IPS-20b (cell line): ENCODE results near the gene ACVR2B.

Experiments used
- H3K27ac ChIP-seq: one replicate; pipeline ENCODE4 v1.5.1; 2013; ENCODE audit warnings: low read length
- H3K27me3 ChIP-seq: 2 replicates; pipeline ENCODE4 v1.6.1; 2013; ENCODE audit warnings: mild to moderate bottlenecking, low read length, inconsistent platforms; ENCODE audit not compliant: insufficient read depth
- H3K36me3 ChIP-seq: 2 replicates; pipeline ENCODE4 v1.6.1; 2013; ENCODE audit warnings: low read depth, mild to moderate bottlenecking, inconsistent platforms, low read length, moderate library complexity; ENCODE audit not compliant: insufficient read depth
- H3K4me1 ChIP-seq: 2 replicates; pipeline ENCODE4 v1.6.1; 2013; ENCODE audit warnings: mild to moderate bottlenecking, control low read depth, inconsistent platforms, low read length, moderate library complexity; ENCODE audit not compliant: insufficient read depth
- H3K4me3 ChIP-seq: 2 replicates; pipeline ENCODE4 v1.5.1; 2013; ENCODE audit warnings: mild to moderate bottlenecking, low read length, inconsistent platforms
- H3K9ac ChIP-seq: 2 replicates; pipeline ENCODE4 v1.6.1; 2013; ENCODE audit warnings: low read depth, mild to moderate bottlenecking, inconsistent platforms, low read length, moderate library complexity
- H3K9me3 ChIP-seq: 2 replicates; pipeline ENCODE4 v1.6.1; 2013; ENCODE audit warnings: mild to moderate bottlenecking, low read depth, low read length, inconsistent platforms; ENCODE audit not compliant: insufficient read depth

The ACVR2B gene

GRCh38 chr3:38477057-38477820 lies 23.5 kb downstream of the ACVR2B start:
- no peak overlapping the region for H3K27ac ChIP-seq
- H3K27me3 ChIP-seq, result no peaks in the 10 kb centered on the region
- H3K4me3 ChIP-seq, result no peak overlapping the region
- H3K36me3 ChIP-seq, result peaks cover 39% of the 10 kb centered on the region
- H3K9me3 ChIP-seq, result no peaks in the 10 kb centered on the region
- H3K4me1 ChIP-seq, result no peaks in the 10 kb centered on the region
- no peak overlapping the region for H3K9ac ChIP-seq

GRCh38 chr3:38477839-38478450 lies 24.3 kb downstream of the ACVR2B start:
- Histone ChIP-seq H3K4me3 (no peak overlapping the region), H3K36me3 (peaks cover 46% of the 10 kb centered on the region)

GRCh38 chr3:38478901-38479300 lies 25.2 kb downstream of the ACVR2B start:
- no peaks in the 10 kb centered on the region for H3K4me1 ChIP-seq
- H3K4me3 ChIP-seq, result no peak overlapping the region
- no peak overlapping the region for H3K27ac ChIP-seq
- no peaks in the 10 kb centered on the region for H3K27me3 ChIP-seq
- peaks cover 54% of the 10 kb centered on the region for H3K36me3 ChIP-seq
- no peaks in the 10 kb centered on the region for H3K9me3 ChIP-seq
- no peak overlapping the region for H3K9ac ChIP-seq

More at GRCh38 chr3:38477839-38478450, 24.3 kb downstream of the ACVR2B start:
- no peak overlapping the region for H3K9ac ChIP-seq
- no peaks in the 10 kb centered on the region for H3K27me3 ChIP-seq
- H3K4me1 ChIP-seq, result no peaks in the 10 kb centered on the region
- no peak overlapping the region for H3K27ac ChIP-seq
- H3K9me3 ChIP-seq, result no peaks in the 10 kb centered on the region

- Histone ChIP-seq H3K4me3 (no peak overlapping the region), H3K27ac (no peak overlapping the region), H3K4me1 (no peaks in the 10 kb centered on the region), H3K36me3 (peaks cover 61% of the 10 kb centered on the region), H3K9me3 (no peaks in the 10 kb centered on the region), H3K27me3 (no peaks in the 10 kb centered on the region), H3K9ac (no peak overlapping the region)
These were observed 25.9 kb downstream of the ACVR2B start for GRCh38 chr3:38479431-38480092.

- no peak overlapping the region for H3K4me3 ChIP-seq
- no peaks in the 10 kb centered on the region for H3K4me1 ChIP-seq
- no peak overlapping the region for H3K27ac ChIP-seq
- no peak overlapping the region for H3K9ac ChIP-seq
- H3K27me3 ChIP-seq, result no peaks in the 10 kb centered on the region
- H3K36me3 ChIP-seq, result peaks cover 66% of the 10 kb centered on the region
- no peaks in the 10 kb centered on the region for H3K9me3 ChIP-seq
These were observed 26.4 kb downstream of the ACVR2B start for GRCh38 chr3:38480093-38480445.

- no peak overlapping the region for H3K9ac ChIP-seq
- no peaks in the 10 kb centered on the region for H3K9me3 ChIP-seq
- no peak overlapping the region for H3K27ac ChIP-seq
- no peaks in the 10 kb centered on the region for H3K27me3 ChIP-seq
- peaks cover 74% of the 10 kb centered on the region for H3K36me3 ChIP-seq
- H3K4me1 ChIP-seq, result no peaks in the 10 kb centered on the region
- no peak overlapping the region for H3K4me3 ChIP-seq
These were observed 27.2 kb downstream of the ACVR2B start for GRCh38 chr3:38480930-38481329.

- H3K4me1 ChIP-seq, result no peaks in the 10 kb centered on the region
- H3K36me3 ChIP-seq, result peaks cover 86% of the 10 kb centered on the region
- H3K9me3 ChIP-seq, result no peaks in the 10 kb centered on the region
- no peaks in the 10 kb centered on the region for H3K27me3 ChIP-seq
- no peak overlapping the region for H3K4me3 ChIP-seq
- H3K27ac ChIP-seq, result no peak overlapping the region
- no peak overlapping the region for H3K9ac ChIP-seq
These were observed 29.3 kb downstream of the ACVR2B start for GRCh38 chr3:38482951-38483350.

- H3K9me3 ChIP-seq, result no peaks in the 10 kb centered on the region
- no peak overlapping the region for H3K9ac ChIP-seq
- H3K27ac ChIP-seq, result no peak overlapping the region
- no peaks in the 10 kb centered on the region for H3K4me1 ChIP-seq
- H3K27me3 ChIP-seq, result no peaks in the 10 kb centered on the region
- H3K36me3 ChIP-seq, result peaks cover 69% of the 10 kb centered on the region
- no peak overlapping the region for H3K4me3 ChIP-seq
These were observed 33.6 kb downstream of the ACVR2B start for GRCh38 chr3:38487323-38487722.

- H3K27ac ChIP-seq, result no peak overlapping the region
- no peak overlapping the region for H3K9ac ChIP-seq
- H3K4me1 ChIP-seq, result no peaks in the 10 kb centered on the region
- peaks cover 54% of the 10 kb centered on the region for H3K36me3 ChIP-seq
- H3K4me3 ChIP-seq, result no peak overlapping the region
- H3K9me3 ChIP-seq, result no peaks in the 10 kb centered on the region
- no peaks in the 10 kb centered on the region for H3K27me3 ChIP-seq
These were observed 35.3 kb downstream of the ACVR2B start for GRCh38 chr3:38488949-38489348.

- H3K36me3 ChIP-seq, result peaks cover 46% of the 10 kb centered on the region
- H3K27ac ChIP-seq, result no peak overlapping the region
- no peaks in the 10 kb centered on the region for H3K9me3 ChIP-seq
- H3K4me1 ChIP-seq, result no peaks in the 10 kb centered on the region
- H3K9ac ChIP-seq, result no peak overlapping the region
- no peaks in the 10 kb centered on the region for H3K27me3 ChIP-seq
- H3K4me3 ChIP-seq, result no peak overlapping the region
These were observed 36.1 kb downstream of the ACVR2B start for GRCh38 chr3:38489766-38490165.

- Histone ChIP-seq H3K4me3 (no peak overlapping the region), H3K4me1 (no peaks in the 10 kb centered on the region), H3K36me3 (peaks cover 39% of the 10 kb centered on the region), H3K9me3 (no peaks in the 10 kb centered on the region), H3K27me3 (no peaks in the 10 kb centered on the region), H3K27ac (no peak overlapping the region), H3K9ac (no peak overlapping the region)
These were observed 36.8 kb downstream of the ACVR2B start for GRCh38 chr3:38490281-38491030.
